Prostate gland (tissue), 2 donors: ENCODE data around the gene SAMM50. TPM values are rescaled to one million over a fixed set of nuclear protein-coding genes. Genes with fewer than 3 reads are reported as not detected.

ENCODE experiments used
- DNase-seq: peaks from one replicate; pipeline ENCODE4 v3.0.0-alpha.2; 2019; ENCODE audit warnings: low spot score
- H3K27ac ChIP-seq, 2 donors: fragments of 200-600 bp; sonication (generic); 2 replicates each; pipeline ENCODE4 v1.5.1; 2017 to 2019
- H3K27me3 ChIP-seq: fragments of 200-600 bp; sonication (generic); replicated peaks from 2 replicates; pipeline ENCODE4 v1.5.1; 2019; ENCODE audit not compliant: insufficient read depth
- H3K36me3 ChIP-seq, 2 donors: fragments of 200-600 bp; sonication (generic); 1 replicate in 1 of 2; 2 replicates in 1 of 2; pipeline versions ENCODE4 v1.5.1 to v1.8.1; 2017 to 2019
- H3K4me1 ChIP-seq: fragments of 200-600 bp; sonication (generic); replicated peaks from 2 replicates; pipeline ENCODE4 v1.5.1; 2019
- H3K4me3 ChIP-seq, 2 donors: fragments of 200-600 bp; sonication (generic); 2 replicates each; pipeline ENCODE4 v1.5.1; 2017 to 2019
- H3K9me3 ChIP-seq: fragments of 200-600 bp; sonication (generic); 2 replicates; pipeline ENCODE4 v1.5.1; 2017
- CTCF ChIP-seq, 4 experiments: fragments of 200-600 bp in 2 of 4; fragments of 450-650 bp in 2 of 4; sonication (generic) in 2 of 4; IDR thresholded peaks; 1 replicate in 3 of 4; 2 replicates in 1 of 4; pipeline ENCODE4 v1.5.1; 2016 to 2019; ENCODE audit warnings: antibody characterized with exemption in 4 of 4, mild to moderate bottlenecking in 2 of 4, moderate library complexity in 2 of 4
- POLR2A ChIP-seq: fragments of 450-650 bp; IDR thresholded peaks from one replicate; pipeline ENCODE4 v1.6.1; 2016; ENCODE audit warnings: antibody characterized with exemption, mild to moderate bottlenecking
- POLR2AphosphoS5 ChIP-seq: sonication (generic); formaldehyde crosslinking; IDR thresholded peaks from one replicate; pipeline ENCODE4 v1.6.1; 2017; ENCODE audit warnings: antibody characterized with exemption
- WGBS: methylation state at CpG from one replicate; pipeline ENCODE4 v1.1.5; 2018; 5-methylcytosine and 5-hydroxymethylcytosine counted together
- intact Hi-C: fragments of 100-400 bp; cut with DNase I; formaldehyde crosslinking; loops from one replicate; pipeline ENCODE4 v1.14.2; 2022
- total RNA-seq, 2 donors: library from RNA; depleted of rRNA; stranded (reverse); fragments of >200 nt; gene quantifications; one replicate each; pipeline ENCODE4 v1.1.0, GENCODE V29; 2016

SAMM50 gene
- total RNA-seq, 2 donors from 2014 or later: 32.3 to 43.2 TPM

GRCh38 chr22:43964314-43964857, 9.1 kb downstream of the SAMM50 start:
- no peaks in the 10 kb centered on the region for H3K36me3 ChIP-seq
- 80% methylated on average over 10 of the region's 10 CpGs for WGBS

GRCh38 chr22:43967069-43967468, 11.8 kb downstream of the SAMM50 start:
- no peak overlapping the region for H3K27ac ChIP-seq
- TF ChIP-seq POLR2A (no peak), CTCF (IDR thresholded peaks at IDR 0.05) (no peak), POLR2AphosphoS5 (no peak)
- no peak for DNase-seq
- intact Hi-C loops: no loop called here
- H3K4me1 ChIP-seq: no peaks in the 10 kb centered on the region
- no peaks in the 10 kb centered on the region for H3K36me3 ChIP-seq
- H3K4me3 ChIP-seq: no peak overlapping the region
- no peaks in the 10 kb centered on the region for H3K9me3 ChIP-seq
- 94% methylated on average over 7 of the region's 7 CpGs for WGBS
- H3K27me3 ChIP-seq: no peaks in the 10 kb centered on the region

More at GRCh38 chr22:43964314-43964857, 9.1 kb downstream of the SAMM50 start:
- intact Hi-C loops: no loop called here
- DNase-seq: no peak
- Histone ChIP-seq H3K4me3 (no peak overlapping the region), H3K4me1 (no peaks in the 10 kb centered on the region), H3K27me3 (no peaks in the 10 kb centered on the region), H3K27ac (no peak overlapping the region), H3K9me3 (no peaks in the 10 kb centered on the region)
- TF ChIP-seq POLR2A (no peak), CTCF (IDR thresholded peaks at IDR 0.05) (no peak), POLR2AphosphoS5 (no peak)

- TF ChIP-seq CTCF (IDR thresholded peaks at IDR 0.05) (no peak), POLR2A (no peak), POLR2AphosphoS5 (no peak)
- no peaks in the 10 kb centered on the region for H3K27me3 ChIP-seq
- H3K36me3 ChIP-seq: peaks cover 0 to under 1% of the 10 kb centered on the region in 2 donors
- H3K27ac ChIP-seq: no peak overlapping the region
- H3K9me3 ChIP-seq: no peaks in the 10 kb centered on the region
- no peak for DNase-seq
- WGBS: 95% methylated on average over 7 of the region's 7 CpGs
- no peak overlapping the region for H3K4me3 ChIP-seq
- H3K4me1 ChIP-seq: no peaks in the 10 kb centered on the region
- intact Hi-C loops: no loop called here
Measured at GRCh38 chr22:43968614-43969013, 13.4 kb downstream of the SAMM50 start.

GRCh38 chr22:43969021-43969878, 14.0 kb downstream of the SAMM50 start:
- DNase-seq: no peak
- Histone ChIP-seq H3K36me3 (peaks cover 3 to 6% of the 10 kb centered on the region in 2 donors), H3K27ac (no peak overlapping the region), H3K4me3 (no peak overlapping the region), H3K4me1 (no peaks in the 10 kb centered on the region), H3K9me3 (no peaks in the 10 kb centered on the region), H3K27me3 (no peaks in the 10 kb centered on the region)
- TF ChIP-seq POLR2AphosphoS5 (no peak), CTCF (IDR thresholded peaks at IDR 0.05) (no peak), POLR2A (no peak)
- 91% methylated on average over 19 of the region's 19 CpGs for WGBS
- intact Hi-C loops: no loop called here
